HCT116 (cell line): Measurements from ENCODE around the gene AKT3. TPM values are rescaled to one million over a fixed set of nuclear protein-coding genes. Genes with fewer than 3 reads are reported as not detected.

Experiments used
- ATAC-seq: fragments of 200-7000 bp; cut with Tn5 transposase; 2 replicates; pipeline ENCODE4 v1.9.1; 2020; ENCODE audit warnings: mild to moderate bottlenecking, moderate library complexity
- BruUV-seq: library from RNA; stranded (reverse); fragments of 400-500 nt; replicated peaks from 2 replicates; lab custom pipeline; 2021; lab: Mats Ljungman, UMichigan
- CTCF ChIA-PET: fragments of 300-600 bp; sonication (Branson Sonifier 250); formaldehyde crosslinking; loops from one replicate; lab custom pipeline; 2021; ENCODE audit warnings: antibody characterized with exemption; lab: Charles Lee
- POLR2A ChIA-PET: fragments of 300-600, 350-600 bp; sonication (Branson Sonifier 250); formaldehyde crosslinking; loops from one replicate; lab custom pipeline; 2021; ENCODE audit warnings: antibody characterized with exemption; lab: Charles Lee
- RAD21 ChIA-PET, 2 experiments: fragments of 300-600 bp; sonication (Branson Sonifier 250); formaldehyde crosslinking; loops; one replicate each; lab custom pipeline; 2023; ENCODE audit warnings: low total read pairs in 2 of 2; ENCODE audit not compliant: uncharacterized antibody in 2 of 2, unreplicated experiment in 2 of 2, low non-redundant PET in 1 of 2; lab: Charles Lee
- DNase-seq: peaks from one replicate; pipeline ENCODE4 v3.0.0-alpha.2; 2010; ENCODE audit warnings: low read depth, low spot score
- H2AFZ ChIP-seq: fragments of 200-600 bp; shearing (Covaris generic), sonication (generic); 2 replicates; pipeline ENCODE4 v1.6.1; 2017; ENCODE audit warnings: low read depth, mixed run types, mixed read lengths, antibody characterized with exemption, low read length; ENCODE audit not compliant: poor library complexity, severe bottlenecking
- H3K27ac ChIP-seq: 2 replicates; pipeline ENCODE4 v1.5.1; 2012; ENCODE audit warnings: low read depth, low read length
- H3K27me3 ChIP-seq: fragments of 200-600 bp; sonication (generic); 2 replicates; pipeline ENCODE4 v1.6.1; 2016; ENCODE audit warnings: mixed run types, low read length, mixed read lengths; ENCODE audit not compliant: insufficient read depth
- H3K36me3 ChIP-seq, 2 experiments: fragments of 200-500 bp in 1 of 2; fragments of 200-600 bp in 1 of 2; sonication (Bioruptor generic) in 1 of 2; sonication (generic) in 1 of 2; 2 replicates each; pipeline versions ENCODE4 v1.5.1 to v1.6.1; 2014 to 2016; ENCODE audit warnings: low read length in 2 of 2, inconsistent platforms in 1 of 2, mixed read lengths in 1 of 2, mixed run types in 1 of 2; ENCODE audit not compliant: insufficient read depth in 2 of 2, control insufficient read depth in 1 of 2
- H3K4me1 ChIP-seq, 2 experiments: fragments of 200-600 bp in 1 of 2; sonication (generic) in 1 of 2; 2 replicates each; pipeline versions ENCODE4 v1.5.1 to v1.6.1; 2012 to 2017; ENCODE audit warnings: low read length in 2 of 2, inconsistent platforms in 1 of 2, mild to moderate bottlenecking in 1 of 2, mixed read lengths in 1 of 2, mixed run types in 1 of 2, moderate library complexity in 1 of 2; ENCODE audit not compliant: insufficient read depth in 2 of 2, control insufficient read depth in 1 of 2
- H3K4me2 ChIP-seq: fragments of 200-600 bp; sonication (generic); 2 replicates; pipeline ENCODE4 v1.6.1; 2017; ENCODE audit warnings: mixed run types, low read length, mixed read lengths
- H3K4me3 ChIP-seq, 2 experiments: fragments of 200-600 bp in 1 of 2; sonication (generic) in 1 of 2; replicated peaks in 1 of 2; 2 replicates each; pipeline ENCODE4 v1.5.1; 2011 to 2016; ENCODE audit warnings: low read length in 2 of 2, control low read depth in 1 of 2, low read depth in 1 of 2, mild to moderate bottlenecking in 1 of 2, mixed read lengths in 1 of 2, mixed run types in 1 of 2
- H3K79me2 ChIP-seq: fragments of 200-600 bp; sonication (generic); 2 replicates; pipeline ENCODE4 v1.6.1; 2017; ENCODE audit warnings: mild to moderate bottlenecking, mixed run types, low read length, moderate library complexity, mixed read lengths; ENCODE audit not compliant: insufficient read depth
- H3K9ac ChIP-seq: fragments of 200-600 bp; sonication (generic); 2 replicates; pipeline ENCODE4 v1.6.1; 2016; ENCODE audit warnings: low read length, mixed read lengths
- H3K9me2 ChIP-seq: fragments of 200-600 bp; sonication (generic), shearing (Covaris generic); 2 replicates; pipeline ENCODE4 v1.6.1; 2017; ENCODE audit warnings: mixed run types, mild to moderate bottlenecking, moderate library complexity; ENCODE audit not compliant: insufficient read depth
- H3K9me3 ChIP-seq, 2 experiments: fragments of 200-500 bp in 1 of 2; fragments of 200-600 bp in 1 of 2; sonication (Bioruptor generic) in 1 of 2; sonication (generic) in 1 of 2; 2 replicates each; pipeline ENCODE4 v1.6.1; 2014 to 2017; ENCODE audit warnings: low read length in 2 of 2, mixed read lengths in 2 of 2, inconsistent platforms in 1 of 2, low read depth in 1 of 2, mild to moderate bottlenecking in 1 of 2, mixed run types in 1 of 2, moderate library complexity in 1 of 2; ENCODE audit not compliant: control insufficient read depth in 1 of 2, insufficient read depth in 1 of 2
- H4K20me1 ChIP-seq: fragments of 200-600 bp; sonication (generic), shearing (Covaris generic); 2 replicates; pipeline ENCODE4 v1.6.1; 2017; ENCODE audit warnings: mixed run types, mild to moderate bottlenecking, moderate library complexity; ENCODE audit not compliant: insufficient read depth
- CBX3 ChIP-seq: IDR thresholded peaks from 2 replicates; pipeline ENCODE4 v1.6.1; 2012; ENCODE audit warnings: low read depth
- CEBPB ChIP-seq: IDR thresholded peaks from 2 replicates; pipeline ENCODE4 v1.6.1; 2012; ENCODE audit warnings: low read depth
- ELF1 ChIP-seq: IDR thresholded peaks from 2 replicates; pipeline ENCODE4 v1.6.1; 2012; ENCODE audit warnings: low read depth, borderline replicate concordance
- YY1 ChIP-seq: IDR thresholded peaks from 2 replicates; pipeline ENCODE4 v1.6.1; 2011; ENCODE audit warnings: low read length, low read depth, moderate library complexity, mild to moderate bottlenecking; ENCODE audit not compliant: insufficient replicate concordance; ENCODE audit errors: extremely low read depth
- intact Hi-C: fragments of 100-400 bp; cut with micrococcal nuclease; formaldehyde crosslinking; loops from 2 replicates; pipeline ENCODE4 v1.10.0; 2022
- total RNA-seq: library from RNA; stranded (reverse); gene quantifications from one replicate; pipeline ENCODE4 v1.2.1, GENCODE V29; 2021; ENCODE audit not compliant: unreplicated experiment
- TF ChIP-seq, protein P1 (sequence below): IDR thresholded peaks from 2 replicates; pipeline ENCODE4 v1.6.1; 2012; ENCODE audit warnings: low read depth
- TF ChIP-seq, protein P2 (sequence below): IDR thresholded peaks from 2 replicates; pipeline ENCODE4 v1.6.1; 2011; ENCODE audit warnings: mild to moderate bottlenecking, low read length, moderate library complexity; ENCODE audit not compliant: insufficient replicate concordance; ENCODE audit errors: extremely low read depth
- TF ChIP-seq, protein P3 (sequence below): IDR thresholded peaks from 2 replicates; pipeline ENCODE4 v1.6.1; 2012
- TF ChIP-seq, protein P4 (sequence below): IDR thresholded peaks from 2 replicates; pipeline ENCODE4 v1.6.1; 2012

AKT3 gene
- total RNA-seq, 1 experiment from 2014 or later, result 0.49 TPM

DNA sequence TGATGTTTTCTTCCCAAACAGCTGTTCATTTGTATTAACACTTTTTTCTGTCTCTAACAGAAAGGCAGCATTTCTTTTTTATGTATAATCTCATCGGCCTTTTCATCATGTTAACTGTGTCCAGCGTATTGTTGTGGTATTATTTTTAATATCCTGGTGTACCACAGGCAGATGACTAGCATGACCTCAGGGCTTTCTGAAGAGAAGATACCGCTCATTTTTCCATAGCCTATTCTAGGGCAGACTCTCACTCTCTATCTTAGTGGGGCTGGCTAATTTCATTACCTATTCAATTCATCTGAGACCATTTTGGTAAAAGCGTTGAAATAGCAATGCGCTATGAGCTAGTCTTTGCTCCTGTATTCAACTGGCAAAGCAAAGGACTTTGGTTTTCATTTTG lies 384.3 kb downstream of the AKT3 start:
- Histone ChIP-seq H3K9me2 (no peaks in the 10 kb centered on the region), H3K79me2 (no peaks in the 10 kb centered on the region), H3K9ac (no peak overlapping the region), H4K20me1 (no peaks in the 10 kb centered on the region), H3K27ac (no peak overlapping the region), H3K4me1 (no peaks in the 10 kb centered on the region), H3K36me3 (no peaks in the 10 kb centered on the region), H2AFZ (no peak overlapping the region), H3K4me3 (no peak overlapping the region), H3K9me3 (no peaks in the 10 kb centered on the region), H3K27me3 (no peaks in the 10 kb centered on the region), H3K4me2 (no peak overlapping the region)
- POLR2A ChIA-PET, result no interaction called here
- intact Hi-C loops, result no loop called here
- BruUV-seq, result no TSS peak
- no peak for ATAC-seq
- RAD21 ChIA-PET, result no interaction called here
- DNase-seq, result no peak
- CTCF ChIA-PET, result no interaction called here
- TF ChIP-seq CBX3 (no peak), CEBPB (no peak), ELF1 (no peak), YY1 (no peak)
- TF ChIP-seq, protein P1, sequence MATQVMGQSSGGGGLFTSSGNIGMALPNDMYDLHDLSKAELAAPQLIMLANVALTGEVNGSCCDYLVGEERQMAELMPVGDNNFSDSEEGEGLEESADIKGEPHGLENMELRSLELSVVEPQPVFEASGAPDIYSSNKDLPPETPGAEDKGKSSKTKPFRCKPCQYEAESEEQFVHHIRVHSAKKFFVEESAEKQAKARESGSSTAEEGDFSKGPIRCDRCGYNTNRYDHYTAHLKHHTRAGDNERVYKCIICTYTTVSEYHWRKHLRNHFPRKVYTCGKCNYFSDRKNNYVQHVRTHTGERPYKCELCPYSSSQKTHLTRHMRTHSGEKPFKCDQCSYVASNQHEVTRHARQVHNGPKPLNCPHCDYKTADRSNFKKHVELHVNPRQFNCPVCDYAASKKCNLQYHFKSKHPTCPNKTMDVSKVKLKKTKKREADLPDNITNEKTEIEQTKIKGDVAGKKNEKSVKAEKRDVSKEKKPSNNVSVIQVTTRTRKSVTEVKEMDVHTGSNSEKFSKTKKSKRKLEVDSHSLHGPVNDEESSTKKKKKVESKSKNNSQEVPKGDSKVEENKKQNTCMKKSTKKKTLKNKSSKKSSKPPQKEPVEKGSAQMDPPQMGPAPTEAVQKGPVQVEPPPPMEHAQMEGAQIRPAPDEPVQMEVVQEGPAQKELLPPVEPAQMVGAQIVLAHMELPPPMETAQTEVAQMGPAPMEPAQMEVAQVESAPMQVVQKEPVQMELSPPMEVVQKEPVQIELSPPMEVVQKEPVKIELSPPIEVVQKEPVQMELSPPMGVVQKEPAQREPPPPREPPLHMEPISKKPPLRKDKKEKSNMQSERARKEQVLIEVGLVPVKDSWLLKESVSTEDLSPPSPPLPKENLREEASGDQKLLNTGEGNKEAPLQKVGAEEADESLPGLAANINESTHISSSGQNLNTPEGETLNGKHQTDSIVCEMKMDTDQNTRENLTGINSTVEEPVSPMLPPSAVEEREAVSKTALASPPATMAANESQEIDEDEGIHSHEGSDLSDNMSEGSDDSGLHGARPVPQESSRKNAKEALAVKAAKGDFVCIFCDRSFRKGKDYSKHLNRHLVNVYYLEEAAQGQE, result no peak
- TF ChIP-seq, protein P2, sequence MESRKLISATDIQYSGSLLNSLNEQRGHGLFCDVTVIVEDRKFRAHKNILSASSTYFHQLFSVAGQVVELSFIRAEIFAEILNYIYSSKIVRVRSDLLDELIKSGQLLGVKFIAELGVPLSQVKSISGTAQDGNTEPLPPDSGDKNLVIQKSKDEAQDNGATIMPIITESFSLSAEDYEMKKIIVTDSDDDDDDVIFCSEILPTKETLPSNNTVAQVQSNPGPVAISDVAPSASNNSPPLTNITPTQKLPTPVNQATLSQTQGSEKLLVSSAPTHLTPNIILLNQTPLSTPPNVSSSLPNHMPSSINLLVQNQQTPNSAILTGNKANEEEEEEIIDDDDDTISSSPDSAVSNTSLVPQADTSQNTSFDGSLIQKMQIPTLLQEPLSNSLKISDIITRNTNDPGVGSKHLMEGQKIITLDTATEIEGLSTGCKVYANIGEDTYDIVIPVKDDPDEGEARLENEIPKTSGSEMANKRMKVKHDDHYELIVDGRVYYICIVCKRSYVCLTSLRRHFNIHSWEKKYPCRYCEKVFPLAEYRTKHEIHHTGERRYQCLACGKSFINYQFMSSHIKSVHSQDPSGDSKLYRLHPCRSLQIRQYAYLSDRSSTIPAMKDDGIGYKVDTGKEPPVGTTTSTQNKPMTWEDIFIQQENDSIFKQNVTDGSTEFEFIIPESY, result no peak
- TF ChIP-seq, protein P3, sequence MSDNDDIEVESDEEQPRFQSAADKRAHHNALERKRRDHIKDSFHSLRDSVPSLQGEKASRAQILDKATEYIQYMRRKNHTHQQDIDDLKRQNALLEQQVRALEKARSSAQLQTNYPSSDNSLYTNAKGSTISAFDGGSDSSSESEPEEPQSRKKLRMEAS, result no peak
- TF ChIP-seq, protein P4, sequence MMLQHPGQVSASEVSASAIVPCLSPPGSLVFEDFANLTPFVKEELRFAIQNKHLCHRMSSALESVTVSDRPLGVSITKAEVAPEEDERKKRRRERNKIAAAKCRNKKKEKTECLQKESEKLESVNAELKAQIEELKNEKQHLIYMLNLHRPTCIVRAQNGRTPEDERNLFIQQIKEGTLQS, result no peak
